Activated CD4-positive, alpha-beta T cell treated with anti-CD3 and anti-CD28 coated beads for 36 hours (primary cell): ENCODE results near the gene IQGAP2. TPM values are rescaled to one million over a fixed set of nuclear protein-coding genes. Genes with fewer than 3 reads are reported as not detected.
"Not testable (repeated sequence)": the region's sequence is repeated elsewhere in the genome, so short reads cannot be mapped to it uniquely, and the experiment has no call there.

Source experiments
- ATAC-seq: fragments of 200-7000 bp; cut with Tn5 transposase; one replicate; pipeline ENCODE4 v1.10.0; 2021; ENCODE audit warnings: mild to moderate bottlenecking, moderate library complexity
- CTCF ChIA-PET: fragments of 350-600 bp; sonication (Branson Sonifier 250); formaldehyde crosslinking; loops from one replicate; lab custom pipeline; 2021; ENCODE audit warnings: antibody characterized with exemption; lab: Charles Lee
- POLR2A ChIA-PET: fragments of 350-600 bp; sonication (Branson Sonifier 250); formaldehyde crosslinking; loops from one replicate; lab custom pipeline; 2021; ENCODE audit warnings: antibody characterized with exemption, inconsistent platforms; lab: Charles Lee
- DNase-seq: peaks from one replicate; pipeline ENCODE4 v3.0.0-alpha.2; 2020
- H3K27ac Mint-ChIP-seq: one replicate; pipeline ENCODE4 v1.8.0; 2021; ENCODE audit warnings: mixed read lengths
- H3K27me3 Mint-ChIP-seq: one replicate; pipeline ENCODE4 v1.8.0; 2021; ENCODE audit warnings: mixed read lengths
- H3K36me3 Mint-ChIP-seq: one replicate; pipeline ENCODE4 v1.8.0; 2021; ENCODE audit warnings: low read depth, mixed read lengths
- H3K4me1 Mint-ChIP-seq: one replicate; pipeline ENCODE4 v1.8.0; 2021; ENCODE audit warnings: mixed read lengths
- H3K4me3 Mint-ChIP-seq: one replicate; pipeline ENCODE4 v1.8.0; 2021; ENCODE audit warnings: mild to moderate bottlenecking, moderate library complexity, mixed read lengths
- H3K9me3 Mint-ChIP-seq: one replicate; pipeline ENCODE4 v1.8.0; 2021; ENCODE audit warnings: low read depth, mixed read lengths
- intact Hi-C, 2 experiments: fragments of 100-400 bp; cut with DNase I in 1 of 2; cut with micrococcal nuclease in 1 of 2; formaldehyde crosslinking; loops; one replicate each; pipeline versions ENCODE4 v1.14.2 to v1.15.1; 2022 to 2024; cut with DNase I, micrococcal nuclease
- total RNA-seq, 2 experiments: library from RNA; stranded (reverse); gene quantifications; one replicate each; pipeline ENCODE4 v1.2.3, GENCODE V29; 2021

The IQGAP2 gene
- total RNA-seq, 2 experiments from 2014 or later: 62.7 to 82.7 TPM

GRCh38 chr5:76586531-76586930 lies 183.4 kb downstream of the IQGAP2 start:
- no peak for ATAC-seq
- Mint-ChIP-seq H3K27me3 (no peaks in the 10 kb centered on the region), H3K27ac (no peak overlapping the region), H3K4me1 (peaks cover 20% of the 10 kb centered on the region), H3K4me3 (no peak overlapping the region), H3K36me3 (peaks cover 10% of the 10 kb centered on the region), H3K9me3 (no peaks in the 10 kb centered on the region)
- no peak for DNase-seq
- ChIA-PET POLR2A (no interaction called here), CTCF (interaction anchor here (0.5 to 1.6 kb wide), 6 partner anchors 12 to 482 kb away, joined by 3 to 5 read pairs (median 3); no protein-coding TSS in a partner anchor)
- intact Hi-C loops: no loop called here

GRCh38 chr5:76590027-76590426 lies 186.9 kb downstream of the IQGAP2 start:
- no peak for DNase-seq
- Mint-ChIP-seq H3K9me3 (no peaks in the 10 kb centered on the region), H3K27me3 (no peaks in the 10 kb centered on the region), H3K36me3 (peaks cover 26% of the 10 kb centered on the region), H3K4me3 (no peak overlapping the region), H3K27ac (peak overlapping the region; percentile 25), H3K4me1 (peaks cover 6% of the 10 kb centered on the region)
- peak; percentile 77 for ATAC-seq
- ChIA-PET CTCF (interaction anchor here (1.0 kb wide), 1 partner anchor 229 kb away, joined by 3 read pairs; the partner anchor contains the start of gene F2RL1), POLR2A (no interaction called here)
- intact Hi-C loops: no loop called here

GRCh38 chr5:76591366-76591765 lies 188.3 kb downstream of the IQGAP2 start:
- H3K36me3 Mint-ChIP-seq: peaks cover 29% of the 10 kb centered on the region
- ChIA-PET POLR2A (no interaction called here), CTCF (interaction anchor here (0.6 to 1.5 kb wide), 4 partner anchors 9 to 168 kb away, joined by 3 to 6 read pairs (median 3); no protein-coding TSS in a partner anchor)
- ATAC-seq: no peak
- no peaks in the 10 kb centered on the region for H3K9me3 Mint-ChIP-seq
- intact Hi-C loops: no loop called here
- H3K27me3 Mint-ChIP-seq: no peaks in the 10 kb centered on the region
- DNase-seq: no peak
- H3K4me3 Mint-ChIP-seq: no peak overlapping the region
- peak overlapping the region; percentile 21 for H3K27ac Mint-ChIP-seq
- peaks cover 6% of the 10 kb centered on the region for H3K4me1 Mint-ChIP-seq

- ChIA-PET CTCF (interaction anchor here (0.5 kb wide), 1 partner anchor 16 kb away, joined by 3 read pairs; no protein-coding TSS in a partner anchor), POLR2A (no interaction called here)
- no peak overlapping the region for H3K4me3 Mint-ChIP-seq
- DNase-seq: no peak
- peaks cover 37% of the 10 kb centered on the region for H3K36me3 Mint-ChIP-seq
- no peaks in the 10 kb centered on the region for H3K27me3 Mint-ChIP-seq
- H3K27ac Mint-ChIP-seq: no peak overlapping the region
- no peak for ATAC-seq
- no peaks in the 10 kb centered on the region for H3K9me3 Mint-ChIP-seq
- intact Hi-C loops: no loop called here
- H3K4me1 Mint-ChIP-seq: peaks cover 6% of the 10 kb centered on the region
Observed at GRCh38 chr5:76592692-76593091, 189.6 kb downstream of the IQGAP2 start.

GRCh38 chr5:76594107-76594506 lies 191.0 kb downstream of the IQGAP2 start:
- DNase-seq (no peak), ATAC-seq (no peak)
- intact Hi-C loops: no loop called here
- Mint-ChIP-seq H3K27me3 (no peaks in the 10 kb centered on the region), H3K9me3 (no peaks in the 10 kb centered on the region), H3K36me3 (peaks cover 35% of the 10 kb centered on the region), H3K4me1 (peaks cover 6% of the 10 kb centered on the region), H3K27ac (no peak overlapping the region), H3K4me3 (no peak overlapping the region)
- ChIA-PET POLR2A (no interaction called here), CTCF (interaction anchor here (0.6 to 1.5 kb wide), 2 partner anchors 31 to 180 kb away, joined by 3 to 4 read pairs; no protein-coding TSS in a partner anchor)

- H3K27ac Mint-ChIP-seq: no peak overlapping the region
- no peak for ATAC-seq
- ChIA-PET POLR2A (interaction anchor here (0.7 kb wide), 1 partner anchor 293 kb away, joined by 3 read pairs; no protein-coding TSS in a partner anchor), CTCF (interaction anchor here (1.5 to 1.6 kb wide), 2 partner anchors 12 to 178 kb away, joined by 4 to 5 read pairs; no protein-coding TSS in a partner anchor)
- no peaks in the 10 kb centered on the region for H3K9me3 Mint-ChIP-seq
- peaks cover 32% of the 10 kb centered on the region for H3K36me3 Mint-ChIP-seq
- H3K4me3 Mint-ChIP-seq: no peak overlapping the region
- H3K27me3 Mint-ChIP-seq: no peaks in the 10 kb centered on the region
- intact Hi-C loops: no loop called here
- DNase-seq: no peak
- H3K4me1 Mint-ChIP-seq: no peaks in the 10 kb centered on the region
Observed at GRCh38 chr5:76595755-76596481, 192.8 kb downstream of the IQGAP2 start.

GRCh38 chr5:76598531-76598930 lies 195.4 kb downstream of the IQGAP2 start:
- no peak for ATAC-seq
- H3K4me1 Mint-ChIP-seq: no peaks in the 10 kb centered on the region
- H3K27ac Mint-ChIP-seq: no peak overlapping the region
- intact Hi-C loops: no loop called here
- DNase-seq: no peak
- ChIA-PET CTCF (interaction anchor here (0.7 to 7.0 kb wide), 7 partner anchors 10 to 177 kb away, joined by 3 to 112 read pairs (median 4); no protein-coding TSS in a partner anchor), POLR2A (no interaction called here)
- no peaks in the 10 kb centered on the region for H3K9me3 Mint-ChIP-seq
- H3K4me3 Mint-ChIP-seq: no peak overlapping the region
- no peaks in the 10 kb centered on the region for H3K27me3 Mint-ChIP-seq
- peaks cover 13% of the 10 kb centered on the region for H3K36me3 Mint-ChIP-seq

GRCh38 chr5:76600716-76601115 lies 197.6 kb downstream of the IQGAP2 start:
- ATAC-seq (no peak), DNase-seq (no peak)
- intact Hi-C loops: loop anchor here (1.0 kb wide), 3 partner anchors 41 to 416 kb away; no protein-coding TSS in a partner anchor
- H3K9me3 Mint-ChIP-seq: no peaks in the 10 kb centered on the region
- no peak overlapping the region for H3K4me3 Mint-ChIP-seq
- H3K27me3 Mint-ChIP-seq: no peaks in the 10 kb centered on the region
- peaks cover 6% of the 10 kb centered on the region for H3K4me1 Mint-ChIP-seq
- CTCF ChIA-PET: interaction anchor here (0.9 to 7.0 kb wide), 11 partner anchors 9 to 177 kb away, joined by 3 to 112 read pairs (median 5); no protein-coding TSS in a partner anchor
- no peak overlapping the region for H3K27ac Mint-ChIP-seq
- H3K36me3 Mint-ChIP-seq: peaks cover 27% of the 10 kb centered on the region
- POLR2A ChIA-PET: no interaction called here

- Mint-ChIP-seq H3K27me3 (no peaks in the 10 kb centered on the region), H3K4me3 (no peak overlapping the region), H3K36me3 (peaks cover 24% of the 10 kb centered on the region), H3K27ac (no peak overlapping the region), H3K9me3 (no peaks in the 10 kb centered on the region), H3K4me1 (peaks cover 9% of the 10 kb centered on the region)
- ATAC-seq (no peak), DNase-seq (peak; percentile 18)
- intact Hi-C loops: loop anchor here (1.0 kb wide), 3 partner anchors 40 to 415 kb away; no protein-coding TSS in a partner anchor
- CTCF ChIA-PET: interaction anchor here (0.6 to 7.0 kb wide), 20 partner anchors 10 to 475 kb away, joined by 3 to 112 read pairs (median 4); no protein-coding TSS in a partner anchor
- POLR2A ChIA-PET: no interaction called here
Observed at GRCh38 chr5:76601470-76601869, 198.4 kb downstream of the IQGAP2 start.

GRCh38 chr5:76602094-76602726 lies 199.1 kb downstream of the IQGAP2 start:
- ATAC-seq (no peak), DNase-seq (no peak)
- Mint-ChIP-seq H3K4me3 (no peak overlapping the region), H3K27me3 (no peaks in the 10 kb centered on the region), H3K27ac (no peak overlapping the region), H3K4me1 (peaks cover 11% of the 10 kb centered on the region), H3K36me3 (peaks cover 19% of the 10 kb centered on the region), H3K9me3 (no peaks in the 10 kb centered on the region)
- ChIA-PET POLR2A (no interaction called here), CTCF (interaction anchor here (0.6 to 7.0 kb wide), 21 partner anchors 11 to 1744 kb away, joined by 3 to 112 read pairs (median 3); no protein-coding TSS in a partner anchor)
- intact Hi-C loops: no loop called here

GRCh38 chr5:76603991-76604390 lies 200.9 kb downstream of the IQGAP2 start:
- H3K4me3 Mint-ChIP-seq, H3K27ac Mint-ChIP-seq, POLR2A ChIA-PET, ATAC-seq, H3K9me3 Mint-ChIP-seq, DNase-seq, intact Hi-C loops, H3K27me3 Mint-ChIP-seq: not testable (repeated sequence)
- Mint-ChIP-seq H3K4me1 (peaks cover 22% of the 10 kb centered on the region), H3K36me3 (peaks cover 22% of the 10 kb centered on the region)
- CTCF ChIA-PET: interaction anchor here (1.3 kb wide), 1 partner anchor 173 kb away, joined by 3 read pairs; no protein-coding TSS in a partner anchor
